Measurements from ENCODE around the gene ADGRB3. TPM values are rescaled to one million over a fixed set of nuclear protein-coding genes. Genes with fewer than 3 reads are reported as not detected.

The ADGRB3 gene
- total RNA-seq, 1 experiment from 2014 or later: 0.09 TPM

- H3K4me1 Mint-ChIP-seq (ENCODE audit: low read depth, unreplicated experiment): no peaks in the 10 kb centered on the region
- CTCF ChIA-PET: no interaction called here
- no peaks in the 10 kb centered on the region for H3K27me3 Mint-ChIP-seq (ENCODE audit: unreplicated experiment)
- no peaks in the 10 kb centered on the region for H3K36me3 Mint-ChIP-seq (ENCODE audit: insufficient read depth, unreplicated experiment)
- BruUV-seq (replicated peaks): no TSS peak
- H3K9me3 Mint-ChIP-seq (ENCODE audit: low read depth, unreplicated experiment): no peaks in the 10 kb centered on the region
- intact Hi-C loops (cut with micrococcal nuclease; ENCODE audit: unreplicated experiment): no loop called here
- no peak for DNase-seq
- TF ChIP-seq CTCF (IDR thresholded peaks at IDR 0.05; ENCODE audit: unreplicated experiment): no peak
- no peak overlapping the region for H3K27ac Mint-ChIP-seq (ENCODE audit: unreplicated experiment)
- no peak overlapping the region for H3K4me3 Mint-ChIP-seq (ENCODE audit: low read depth, unreplicated experiment)
Observed at GRCh38 chr6:68722891-68723527, 87.9 kb downstream of the ADGRB3 start.

GRCh38 chr6:68724060-68724459 is 89.0 kb downstream of the ADGRB3 start:
- no peaks in the 10 kb centered on the region for H3K9me3 Mint-ChIP-seq (ENCODE audit: low read depth, unreplicated experiment)
- intact Hi-C loops (cut with micrococcal nuclease; ENCODE audit: unreplicated experiment): no loop called here
- no peak for TF ChIP-seq CTCF (IDR thresholded peaks at IDR 0.05; ENCODE audit: unreplicated experiment)
- H3K4me3 Mint-ChIP-seq (ENCODE audit: low read depth, unreplicated experiment): no peak overlapping the region
- no peaks in the 10 kb centered on the region for H3K27me3 Mint-ChIP-seq (ENCODE audit: unreplicated experiment)
- H3K36me3 Mint-ChIP-seq (ENCODE audit: insufficient read depth, unreplicated experiment): no peaks in the 10 kb centered on the region
- DNase-seq: no peak
- CTCF ChIA-PET: no interaction called here
- BruUV-seq (replicated peaks): no TSS peak
- no peak overlapping the region for H3K27ac Mint-ChIP-seq (ENCODE audit: unreplicated experiment)
- H3K4me1 Mint-ChIP-seq (ENCODE audit: low read depth, unreplicated experiment): no peaks in the 10 kb centered on the region

- Mint-ChIP-seq H3K4me1 (ENCODE audit: low read depth, unreplicated experiment) (no peaks in the 10 kb centered on the region), H3K36me3 (ENCODE audit: insufficient read depth, unreplicated experiment) (no peaks in the 10 kb centered on the region), H3K27ac (ENCODE audit: unreplicated experiment) (no peak overlapping the region), H3K4me3 (ENCODE audit: low read depth, unreplicated experiment) (no peak overlapping the region), H3K27me3 (ENCODE audit: unreplicated experiment) (no peaks in the 10 kb centered on the region), H3K9me3 (ENCODE audit: low read depth, unreplicated experiment) (no peaks in the 10 kb centered on the region)
- intact Hi-C loops (cut with micrococcal nuclease; ENCODE audit: unreplicated experiment): no loop called here
- TF ChIP-seq CTCF (IDR thresholded peaks at IDR 0.05; ENCODE audit: unreplicated experiment): no peak
- CTCF ChIA-PET: no interaction called here
- DNase-seq: no peak
- no TSS peak for BruUV-seq (replicated peaks)
Observed at GRCh38 chr6:68726337-68726736, 91.3 kb downstream of the ADGRB3 start.

- intact Hi-C loops (cut with micrococcal nuclease; ENCODE audit: unreplicated experiment): no loop called here
- no peaks in the 10 kb centered on the region for H3K9me3 Mint-ChIP-seq (ENCODE audit: low read depth, unreplicated experiment)
- H3K4me3 Mint-ChIP-seq (ENCODE audit: low read depth, unreplicated experiment): no peak overlapping the region
- no peak overlapping the region for H3K27ac Mint-ChIP-seq (ENCODE audit: unreplicated experiment)
- DNase-seq: no peak
- no peaks in the 10 kb centered on the region for H3K4me1 Mint-ChIP-seq (ENCODE audit: low read depth, unreplicated experiment)
- no TSS peak for BruUV-seq (replicated peaks)
- no peak for TF ChIP-seq CTCF (IDR thresholded peaks at IDR 0.05; ENCODE audit: unreplicated experiment)
- CTCF ChIA-PET: interaction anchor here (1.1 kb wide), 1 partner anchor 16 kb away, joined by 3 read pairs; no protein-coding TSS in a partner anchor
- no peaks in the 10 kb centered on the region for H3K27me3 Mint-ChIP-seq (ENCODE audit: unreplicated experiment)
- no peaks in the 10 kb centered on the region for H3K36me3 Mint-ChIP-seq (ENCODE audit: insufficient read depth, unreplicated experiment)
Observed at GRCh38 chr6:68726992-68727391, 91.9 kb downstream of the ADGRB3 start.

All from Calu3 (cell line).